ENCODE results near the gene FAM107B. TPM values are rescaled to one million over a fixed set of nuclear protein-coding genes. Genes with fewer than 3 reads are reported as not detected.

The FAM107B gene
- total RNA-seq, 1 donor from 2014 or later = 50.9 TPM

GRCh38 chr10:14625765-14626525, 148.8 kb downstream of the FAM107B start:
- no peak for TF ChIP-seq CTCF (conservative IDR thresholded peaks at IDR 0.05)
- Mint-ChIP-seq H3K36me3 (no peaks in the 10 kb centered on the region), H3K4me1 (ENCODE audit: unreplicated experiment) (peaks cover 15% of the 10 kb centered on the region), H3K9me3 (no peaks in the 10 kb centered on the region), H3K27me3 (no peaks in the 10 kb centered on the region), H3K27ac (no peak overlapping the region), H3K4me3 (no peak overlapping the region)
- no peak for DNase-seq (ENCODE audit: extremely low spot score, unreplicated experiment)

GRCh38 chr10:14625192-14625631, 149.5 kb downstream of the FAM107B start:
- H3K27ac Mint-ChIP-seq = no peak overlapping the region
- TF ChIP-seq CTCF (conservative IDR thresholded peaks at IDR 0.05) = no peak
- H3K36me3 Mint-ChIP-seq = no peaks in the 10 kb centered on the region
- peaks cover 15% of the 10 kb centered on the region for H3K4me1 Mint-ChIP-seq (ENCODE audit: unreplicated experiment)
- no peak for DNase-seq (ENCODE audit: extremely low spot score, unreplicated experiment)
- H3K9me3 Mint-ChIP-seq = no peaks in the 10 kb centered on the region
- no peaks in the 10 kb centered on the region for H3K27me3 Mint-ChIP-seq
- no peak overlapping the region for H3K4me3 Mint-ChIP-seq

- peaks cover 15% of the 10 kb centered on the region for H3K4me1 Mint-ChIP-seq (ENCODE audit: unreplicated experiment)
- no peak for TF ChIP-seq CTCF (conservative IDR thresholded peaks at IDR 0.05)
- H3K27me3 Mint-ChIP-seq = no peaks in the 10 kb centered on the region
- no peak for DNase-seq (ENCODE audit: extremely low spot score, unreplicated experiment)
- no peaks in the 10 kb centered on the region for H3K36me3 Mint-ChIP-seq
- no peak overlapping the region for H3K4me3 Mint-ChIP-seq
- no peak overlapping the region for H3K27ac Mint-ChIP-seq
- no peaks in the 10 kb centered on the region for H3K9me3 Mint-ChIP-seq
These were observed 150.1 kb downstream of the FAM107B start for GRCh38 chr10:14624600-14624999.

- peaks cover 15% of the 10 kb centered on the region for H3K4me1 Mint-ChIP-seq (ENCODE audit: unreplicated experiment)
- no peak overlapping the region for H3K27ac Mint-ChIP-seq
- H3K4me3 Mint-ChIP-seq = no peak overlapping the region
- H3K27me3 Mint-ChIP-seq = no peaks in the 10 kb centered on the region
- no peak for TF ChIP-seq CTCF (conservative IDR thresholded peaks at IDR 0.05)
- DNase-seq (ENCODE audit: extremely low spot score, unreplicated experiment) = no peak
- no peaks in the 10 kb centered on the region for H3K9me3 Mint-ChIP-seq
- H3K36me3 Mint-ChIP-seq = no peaks in the 10 kb centered on the region
These were observed 150.8 kb downstream of the FAM107B start for GRCh38 chr10:14623931-14624330.

GRCh38 chr10:14621037-14621436, 153.7 kb downstream of the FAM107B start:
- H3K9me3 Mint-ChIP-seq = no peaks in the 10 kb centered on the region
- H3K27me3 Mint-ChIP-seq = no peaks in the 10 kb centered on the region
- H3K4me3 Mint-ChIP-seq = no peak overlapping the region
- peaks cover 28% of the 10 kb centered on the region for H3K4me1 Mint-ChIP-seq (ENCODE audit: unreplicated experiment)
- TF ChIP-seq CTCF (conservative IDR thresholded peaks at IDR 0.05) = no peak
- H3K27ac Mint-ChIP-seq = no peak overlapping the region
- H3K36me3 Mint-ChIP-seq = no peaks in the 10 kb centered on the region
- DNase-seq (ENCODE audit: extremely low spot score, unreplicated experiment) = no peak

Data from type B pancreatic cell (in vitro differentiated cells).